ENCODE results near the gene ACSL1. TPM values are rescaled to one million over a fixed set of nuclear protein-coding genes. Genes with fewer than 3 reads are reported as not detected.

ACSL1 gene
- polyA plus RNA-seq, 1 experiment: 8.1 TPM

DNA sequence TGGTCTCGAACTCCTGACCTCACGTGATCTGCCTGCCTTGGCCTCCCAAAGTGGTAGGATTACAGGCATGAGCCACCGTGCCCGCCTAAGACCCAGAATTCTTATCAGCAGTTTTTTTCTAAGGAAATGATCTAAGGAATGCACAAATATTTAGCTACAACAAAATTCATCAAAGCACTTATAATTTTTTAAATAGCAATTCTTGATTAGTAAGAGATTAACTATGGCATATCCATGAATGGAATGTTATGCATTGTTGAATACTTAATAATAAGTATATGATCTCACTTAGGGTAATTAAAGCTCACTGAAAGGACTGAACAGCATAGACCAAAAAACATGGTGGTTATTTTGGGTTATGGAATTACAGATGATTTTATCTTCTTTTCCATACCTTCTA, 110.2 kb downstream of the ACSL1 start:
- DNase-seq (ENCODE audit: low read depth): no peak
- Histone ChIP-seq H3K36me3 (ENCODE audit: control insufficient read depth, insufficient read depth, low read length) (no peaks in the 10 kb centered on the region), H3K4me3 (ENCODE audit: low read depth, low read length) (no peak overlapping the region), H3K27me3 (ENCODE audit: control insufficient read depth, insufficient read depth, low read length) (no peaks in the 10 kb centered on the region)
- POLR2A ChIA-PET: interaction anchor here (0.7 kb wide), 1 partner anchor 186 kb away, joined by 3 read pairs; no protein-coding TSS in a partner anchor
- CTCF ChIA-PET: interaction anchor here (1.3 kb wide), 1 partner anchor 13 kb away, joined by 4 read pairs; no protein-coding TSS in a partner anchor
- no peak for TF ChIP-seq CTCF (IDR thresholded peaks at IDR 0.05; ENCODE audit: insufficient read depth, low read depth, low read length)

GRCh38 chr4:184713887-184714286, 111.9 kb downstream of the ACSL1 start:
- H3K36me3 ChIP-seq (ENCODE audit: control insufficient read depth, insufficient read depth, low read length): no peaks in the 10 kb centered on the region
- ChIA-PET CTCF (interaction anchor here (0.6 to 1.1 kb wide), 2 partner anchors 9 to 32 kb away, joined by 3 to 5 read pairs; no protein-coding TSS in a partner anchor), POLR2A (no interaction called here)
- H3K4me3 ChIP-seq (ENCODE audit: low read depth, low read length): no peak overlapping the region
- H3K27me3 ChIP-seq (ENCODE audit: control insufficient read depth, insufficient read depth, low read length): no peaks in the 10 kb centered on the region
- DNase-seq (ENCODE audit: low read depth): no peak
- TF ChIP-seq CTCF (IDR thresholded peaks at IDR 0.05; ENCODE audit: insufficient read depth, low read depth, low read length): no peak

- no peak overlapping the region for H3K4me3 ChIP-seq (ENCODE audit: low read depth, low read length)
- TF ChIP-seq CTCF (IDR thresholded peaks at IDR 0.05; ENCODE audit: insufficient read depth, low read depth, low read length): no peak
- CTCF ChIA-PET: no interaction called here
- no peak for DNase-seq (ENCODE audit: low read depth)
- H3K27me3 ChIP-seq (ENCODE audit: control insufficient read depth, insufficient read depth, low read length): no peaks in the 10 kb centered on the region
- no peaks in the 10 kb centered on the region for H3K36me3 ChIP-seq (ENCODE audit: control insufficient read depth, insufficient read depth, low read length)
- POLR2A ChIA-PET: interaction anchor here (0.7 kb wide), 1 partner anchor 22 kb away, joined by 16 read pairs; no protein-coding TSS in a partner anchor
Measured at GRCh38 chr4:184712322-184712721, 113.4 kb downstream of the ACSL1 start.

DNA sequence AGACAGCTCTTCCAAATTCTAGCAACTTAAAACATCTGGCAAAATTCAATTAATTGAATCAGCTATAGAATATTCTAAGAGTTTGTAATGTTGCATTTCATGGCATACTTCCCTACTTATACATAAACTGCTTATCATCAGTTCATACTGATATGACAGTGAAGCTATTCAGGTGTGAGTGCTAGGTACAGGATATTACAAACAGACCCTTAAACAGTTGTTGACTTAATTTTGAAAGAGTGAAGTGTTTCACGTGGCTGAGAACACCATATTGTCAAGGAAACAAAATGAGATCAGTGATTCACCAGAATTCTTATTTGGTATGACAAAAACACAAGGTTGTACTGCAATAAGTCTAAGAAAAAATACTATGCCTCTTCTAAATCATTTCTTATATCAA, 119.3 kb downstream of the ACSL1 start:
- ChIA-PET POLR2A (no interaction called here), CTCF (no interaction called here)
- TF ChIP-seq CTCF (IDR thresholded peaks at IDR 0.05; ENCODE audit: insufficient read depth, low read depth, low read length): no peak
- Histone ChIP-seq H3K36me3 (ENCODE audit: control insufficient read depth, insufficient read depth, low read length) (no peaks in the 10 kb centered on the region), H3K27me3 (ENCODE audit: control insufficient read depth, insufficient read depth, low read length) (no peaks in the 10 kb centered on the region), H3K4me3 (ENCODE audit: low read depth, low read length) (no peak overlapping the region)
- DNase-seq (ENCODE audit: low read depth): no peak

DNA sequence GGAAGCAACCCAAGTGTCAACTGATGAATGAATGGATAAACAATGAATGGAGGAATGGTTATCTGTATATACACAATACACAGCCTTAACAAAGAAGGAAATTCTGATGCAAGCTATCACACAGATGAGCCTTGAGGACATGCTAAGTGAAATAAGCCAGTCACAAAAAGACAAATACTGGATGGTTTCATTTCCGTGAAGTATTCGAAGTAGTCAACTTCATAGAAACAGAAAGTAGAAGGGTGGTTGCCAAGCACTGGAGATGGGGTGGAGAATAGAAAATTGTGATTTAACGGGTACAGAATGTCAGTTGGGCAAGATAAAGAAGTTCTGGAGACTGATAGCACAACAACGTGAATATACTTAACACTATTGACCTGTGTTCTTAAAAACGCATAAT, 120.1 kb downstream of the ACSL1 start:
- H3K27me3 ChIP-seq (ENCODE audit: control insufficient read depth, insufficient read depth, low read length): no peaks in the 10 kb centered on the region
- CTCF ChIA-PET: no interaction called here
- no peak for TF ChIP-seq CTCF (IDR thresholded peaks at IDR 0.05; ENCODE audit: insufficient read depth, low read depth, low read length)
- no peak overlapping the region for H3K4me3 ChIP-seq (ENCODE audit: low read depth, low read length)
- DNase-seq (ENCODE audit: low read depth): no peak
- POLR2A ChIA-PET: no interaction called here
- H3K36me3 ChIP-seq (ENCODE audit: control insufficient read depth, insufficient read depth, low read length): no peaks in the 10 kb centered on the region

Small RNAs within 50 kb of the gene (small RNA-seq; reads per million reads assigned to genes)
- not detected for gene MIR3945 (ENCODE audit: insufficient read length, low read depth, low replicate concordance)

Other genes with a start within 250 kb of the ACSL1 start
- gene CASP3, start 176.5 kb downstream of the ACSL1 start, polyA plus RNA-seq (2011; rRNA removed): 20.5 and 32.3 TPM in 2 replicates
- gene PRIMPOL, start 176.2 kb downstream of the ACSL1 start, polyA plus RNA-seq (2011; rRNA removed): 6.0 and 15.6 TPM in 2 replicates
- 3.0 and 7.3 TPM in 2 replicates for gene CENPU, start 91.9 kb downstream of the ACSL1 start, polyA plus RNA-seq (2011; rRNA removed)
- not detected in 2 replicates for gene HELT, start 192.5 kb upstream of the ACSL1 start, polyA plus RNA-seq (2011; rRNA removed)

All from BJ (cell line).